ENCODE data around the gene GATA2. TPM values are rescaled to one million over a fixed set of nuclear protein-coding genes. Genes with fewer than 3 reads are reported as not detected.

The GATA2 gene
- total RNA-seq, 3 donors from 2014 or later (not counting 1 experiment from before 2014, with no cell fraction given) = 0.92 to 225 (median 8.4) TPM

DNA sequence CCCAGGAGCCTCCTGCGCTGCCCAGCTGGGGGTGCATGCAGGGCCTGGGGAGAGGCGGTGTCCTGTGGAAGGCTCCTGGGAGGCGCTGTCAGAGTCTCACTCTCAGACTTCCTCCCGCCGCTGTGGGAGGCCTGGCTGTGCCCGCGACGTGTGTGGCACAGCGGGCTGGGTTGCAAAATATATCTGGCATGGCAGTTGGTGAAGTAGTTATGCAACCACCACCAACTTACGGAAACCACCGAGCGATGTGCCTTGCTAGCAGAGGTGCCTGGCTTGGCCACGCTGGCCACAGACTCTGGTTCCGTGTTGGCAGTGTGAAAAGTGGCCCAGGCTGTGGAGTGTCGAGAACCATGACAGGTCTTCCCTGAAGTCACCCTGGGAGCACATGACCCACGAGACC lies 30.6 kb upstream of the GATA2 start:
- Histone ChIP-seq H3K36me3 (ENCODE audit: control insufficient read depth, insufficient read depth, low read length) (no peaks in the 10 kb centered on the region), H3K27me3 (ENCODE audit: control insufficient read depth, insufficient read depth, low read length) (no peaks in the 10 kb centered on the region), H3K4me3 (ENCODE audit: low read length) (no peak overlapping the region), H3K9me3 (ENCODE audit: control insufficient read depth, insufficient read depth, low read length) (no peaks in the 10 kb centered on the region), H3K27ac (ENCODE audit: low read length) (no peak overlapping the region), H3K4me1 (ENCODE audit: control insufficient read depth, insufficient read depth, low read length) (peaks cover 6% of the 10 kb centered on the region)
- TF ChIP-seq CTCF (IDR thresholded peaks at IDR 0.05) = no peak
- Mint-ChIP-seq H3K4me3 (no peak overlapping the region), H3K9me3 (no peaks in the 10 kb centered on the region), H3K4me1 (no peaks in the 10 kb centered on the region), H3K27ac (no peak overlapping the region), H3K36me3 (no peaks in the 10 kb centered on the region), H3K27me3 (ENCODE audit: low read depth in 2 of 2) (peaks cover 10 to 45% of the 10 kb centered on the region in 2 donors)
- WGBS (ENCODE audit: insufficient coverage) = 80% methylated on average over 16 of the region's 16 CpGs
- peak in 2 of 3 donors; percentile 22 to 45 for ATAC-seq
- DNase-seq = no peak
- intact Hi-C loops (cut with micrococcal nuclease) = no loop called here

GRCh38 chr3:128521715-128522114 lies 28.7 kb upstream of the GATA2 start:
- Histone ChIP-seq H3K36me3 (ENCODE audit: control insufficient read depth, insufficient read depth, low read length) (no peaks in the 10 kb centered on the region), H3K27me3 (ENCODE audit: control insufficient read depth, insufficient read depth, low read length) (no peaks in the 10 kb centered on the region), H3K27ac (ENCODE audit: low read length) (no peak overlapping the region), H3K4me1 (ENCODE audit: control insufficient read depth, insufficient read depth, low read length) (peaks cover 6% of the 10 kb centered on the region), H3K9me3 (ENCODE audit: control insufficient read depth, insufficient read depth, low read length) (no peaks in the 10 kb centered on the region), H3K4me3 (ENCODE audit: low read length) (no peak overlapping the region)
- 100% methylated on average over 1 of the region's 1 CpG for WGBS (ENCODE audit: insufficient coverage)
- DNase-seq (no peak), ATAC-seq (no peak)
- Mint-ChIP-seq H3K27me3 (ENCODE audit: low read depth in 2 of 2) (peaks cover 12 to 33% of the 10 kb centered on the region in 2 donors), H3K4me3 (no peak overlapping the region), H3K4me1 (no peaks in the 10 kb centered on the region), H3K9me3 (no peaks in the 10 kb centered on the region), H3K36me3 (no peaks in the 10 kb centered on the region), H3K27ac (no peak overlapping the region)
- TF ChIP-seq CTCF (IDR thresholded peaks at IDR 0.05) = no peak
- intact Hi-C loops (cut with micrococcal nuclease) = no loop called here

- no peak for ATAC-seq
- Mint-ChIP-seq H3K4me3 (no peak overlapping the region), H3K9me3 (peaks cover 0 to 4% of the 10 kb centered on the region in 2 donors), H3K36me3 (peaks cover 5% of the 10 kb centered on the region), H3K27me3 (ENCODE audit: low read depth in 2 of 2) (peaks cover 12 to 46% of the 10 kb centered on the region in 2 donors), H3K4me1 (no peaks in the 10 kb centered on the region), H3K27ac (no peak overlapping the region)
- TF ChIP-seq CTCF (IDR thresholded peaks at IDR 0.05) = no peak
- Histone ChIP-seq H3K4me3 (ENCODE audit: low read length) (no peak overlapping the region), H3K4me1 (ENCODE audit: control insufficient read depth, insufficient read depth, low read length) (peaks cover 6% of the 10 kb centered on the region), H3K9me3 (ENCODE audit: control insufficient read depth, insufficient read depth, low read length) (no peaks in the 10 kb centered on the region), H3K36me3 (ENCODE audit: control insufficient read depth, insufficient read depth, low read length) (no peaks in the 10 kb centered on the region), H3K27me3 (ENCODE audit: control insufficient read depth, insufficient read depth, low read length) (peaks cover 2% of the 10 kb centered on the region), H3K27ac (ENCODE audit: low read length) (no peak overlapping the region)
- WGBS (ENCODE audit: insufficient coverage) = 88% methylated on average over 12 of the region's 12 CpGs
- no peak for DNase-seq
- intact Hi-C loops (cut with micrococcal nuclease) = no loop called here
These were observed 25.8 kb upstream of the GATA2 start for GRCh38 chr3:128518587-128519490.
